ENCODE results near the gene GFI1.
"Not testable (repeated sequence)": the region's sequence is repeated elsewhere in the genome, so short reads cannot be mapped to it uniquely, and the experiment has no call there.

The GFI1 gene

GRCh38 chr1:92473781-92474495 lies 12.8 kb downstream of the GFI1 start:
- DNase-seq (ENCODE audit: extremely low spot score, insufficient read length, low read depth) (no peak), FAIRE-seq (peak; percentile 85)

GRCh38 chr1:92470216-92470615 lies 16.5 kb downstream of the GFI1 start:
- no peak for FAIRE-seq
- DNase-seq (ENCODE audit: extremely low spot score, insufficient read length, low read depth), result no peak

GRCh38 chr1:92466683-92467352 lies 19.9 kb downstream of the GFI1 start:
- FAIRE-seq (peak; percentile 54), DNase-seq (ENCODE audit: extremely low spot score, insufficient read length, low read depth) (no peak)

GRCh38 chr1:92465256-92465647 lies 21.5 kb downstream of the GFI1 start:
- DNase-seq (ENCODE audit: extremely low spot score, insufficient read length, low read depth) (no peak), FAIRE-seq (no peak)

GRCh38 chr1:92464588-92465255 lies 22.0 kb downstream of the GFI1 start:
- peak; percentile 31 for FAIRE-seq
- DNase-seq (ENCODE audit: extremely low spot score, insufficient read length, low read depth), result no peak

GRCh38 chr1:92461364-92462097 lies 25.2 kb downstream of the GFI1 start:
- no peak for DNase-seq (ENCODE audit: extremely low spot score, insufficient read length, low read depth)
- peak; percentile 85 for FAIRE-seq

- FAIRE-seq (peak; percentile 48), DNase-seq (ENCODE audit: extremely low spot score, insufficient read length, low read depth) (no peak)
Observed at GRCh38 chr1:92459871-92460320, 26.8 kb downstream of the GFI1 start.

- no peak for FAIRE-seq
Observed at GRCh38 chr1:92458146-92458545, 28.6 kb downstream of the GFI1 start.

GRCh38 chr1:92447976-92448375 lies 38.7 kb downstream of the GFI1 start:
- FAIRE-seq, result no peak
- no peak for DNase-seq (ENCODE audit: extremely low spot score, insufficient read length, low read depth)

More at GRCh38 chr1:92458146-92458545, 28.6 kb downstream of the GFI1 start:
- DNase-seq (ENCODE audit: extremely low spot score, insufficient read length, low read depth), result no peak

GRCh38 chr1:92447033-92447681 lies 39.6 kb downstream of the GFI1 start:
- FAIRE-seq, result no peak
- no peak for DNase-seq (ENCODE audit: extremely low spot score, insufficient read length, low read depth)

- FAIRE-seq, result no peak
Observed at GRCh38 chr1:92446546-92446945, 40.2 kb downstream of the GFI1 start.

GRCh38 chr1:92445865-92446264 lies 40.9 kb downstream of the GFI1 start:
- no peak for DNase-seq (ENCODE audit: extremely low spot score, insufficient read length, low read depth)
- no peak for FAIRE-seq

More at GRCh38 chr1:92446546-92446945, 40.2 kb downstream of the GFI1 start:
- DNase-seq (ENCODE audit: extremely low spot score, insufficient read length, low read depth), result no peak

GRCh38 chr1:92444351-92444750 lies 42.4 kb downstream of the GFI1 start:
- FAIRE-seq (no peak), DNase-seq (ENCODE audit: extremely low spot score, insufficient read length, low read depth) (no peak)

GRCh38 chr1:92443893-92444292 lies 42.8 kb downstream of the GFI1 start:
- no peak for FAIRE-seq
- DNase-seq (ENCODE audit: extremely low spot score, insufficient read length, low read depth), result no peak

GRCh38 chr1:92442351-92442750 lies 44.4 kb downstream of the GFI1 start:
- no peak for FAIRE-seq
- no peak for DNase-seq (ENCODE audit: extremely low spot score, insufficient read length, low read depth)

GRCh38 chr1:92441697-92442342 lies 44.9 kb downstream of the GFI1 start:
- DNase-seq (ENCODE audit: extremely low spot score, insufficient read length, low read depth) (no peak), FAIRE-seq (no peak)

GRCh38 chr1:92441316-92441696 lies 45.4 kb downstream of the GFI1 start:
- FAIRE-seq, result no peak
- no peak for DNase-seq (ENCODE audit: extremely low spot score, insufficient read length, low read depth)

- DNase-seq (ENCODE audit: extremely low spot score, insufficient read length, low read depth), result no peak
- FAIRE-seq, result peak; percentile 46
Observed at GRCh38 chr1:92439291-92439690, 47.4 kb downstream of the GFI1 start.

GRCh38 chr1:92434572-92434971 lies 52.2 kb downstream of the GFI1 start:
- not testable (repeated sequence) for FAIRE-seq

More at GRCh38 chr1:92434572-92434971, 52.2 kb downstream of the GFI1 start:
- DNase-seq (ENCODE audit: extremely low spot score, insufficient read length, low read depth), result not testable (repeated sequence)

Data from GM18507 (cell line).